H9 (cell line): ENCODE results near the gene VWA5B1. TPM values are rescaled to one million over a fixed set of nuclear protein-coding genes. Genes with fewer than 3 reads are reported as not detected.

Experiments used
- DNase-seq: peaks from one replicate; pipeline ENCODE4 v3.0.0-alpha.2; 2017
- H2AFZ ChIP-seq: one replicate; pipeline ENCODE4 v1.6.1; 2013; ENCODE audit warnings: mild to moderate bottlenecking, low read length, control low read depth, moderate library complexity
- H2AK5ac ChIP-seq: 2 replicates; pipeline ENCODE4 v1.6.1; 2013; ENCODE audit warnings: low read length, control low read depth, mixed read lengths; ENCODE audit not compliant: insufficient read length
- H2BK120ac ChIP-seq: one replicate; pipeline ENCODE4 v1.6.1; 2013; ENCODE audit warnings: low read depth, mild to moderate bottlenecking, low read length, control low read depth, inconsistent platforms; ENCODE audit not compliant: poor library complexity, severe bottlenecking
- H2BK12ac ChIP-seq: 2 replicates; pipeline ENCODE4 v1.6.1; 2013; ENCODE audit warnings: low read length, control low read depth, mixed read lengths, low read depth; ENCODE audit not compliant: insufficient read length
- H2BK15ac ChIP-seq: 2 replicates; pipeline ENCODE4 v1.6.1; 2013; ENCODE audit warnings: low read depth, low read length, control low read depth
- H2BK20ac ChIP-seq: one replicate; pipeline ENCODE4 v1.6.1; 2013; ENCODE audit warnings: low read depth, mild to moderate bottlenecking, low read length, control low read depth, inconsistent platforms; ENCODE audit not compliant: poor library complexity, severe bottlenecking
- H2BK5ac ChIP-seq: 2 replicates; pipeline ENCODE4 v1.6.1; 2013; ENCODE audit warnings: low read length, control low read depth, mixed read lengths; ENCODE audit not compliant: insufficient read length
- H3K14ac ChIP-seq: 2 replicates; pipeline ENCODE4 v1.6.1; 2013; ENCODE audit warnings: low read length, control low read depth; ENCODE audit not compliant: insufficient read depth
- H3K18ac ChIP-seq: 2 replicates; pipeline ENCODE4 v1.6.1; 2013; ENCODE audit warnings: low read depth, mild to moderate bottlenecking, mixed read lengths, low read length, control low read depth; ENCODE audit not compliant: insufficient read length
- H3K23ac ChIP-seq: 2 replicates; pipeline ENCODE4 v1.6.1; 2013; ENCODE audit warnings: low read length, control low read depth, mixed read lengths, low read depth; ENCODE audit not compliant: insufficient read length
- H3K23me2 ChIP-seq: 2 replicates; pipeline ENCODE4 v1.6.1; 2013; ENCODE audit warnings: low read depth, mild to moderate bottlenecking, mixed read lengths, low read length, control low read depth; ENCODE audit not compliant: insufficient read length, poor library complexity, severe bottlenecking
- H3K27ac ChIP-seq: 2 replicates; pipeline ENCODE4 v1.5.1; 2013; ENCODE audit warnings: low read length, control low read depth, mixed read lengths, low read depth; ENCODE audit not compliant: insufficient read length
- H3K27me3 ChIP-seq: 2 replicates; pipeline ENCODE4 v1.6.1; 2013; ENCODE audit warnings: low read length, control low read depth, inconsistent platforms; ENCODE audit not compliant: insufficient read depth
- H3K4ac ChIP-seq: 2 replicates; pipeline ENCODE4 v1.6.1; 2013; ENCODE audit warnings: low read depth, mild to moderate bottlenecking, control low read depth, inconsistent platforms, low read length, moderate library complexity
- H3K4me1 ChIP-seq: 2 replicates; pipeline ENCODE4 v1.6.1; 2013; ENCODE audit warnings: low read length, control low read depth, inconsistent platforms; ENCODE audit not compliant: insufficient read depth
- H3K4me2 ChIP-seq: 2 replicates; pipeline ENCODE4 v1.6.1; 2013; ENCODE audit warnings: low read length, control low read depth, mixed read lengths; ENCODE audit not compliant: insufficient read length, insufficient read depth
- H3K56ac ChIP-seq: 2 replicates; pipeline ENCODE4 v1.6.1; 2013; ENCODE audit warnings: low read depth, mild to moderate bottlenecking, mixed read lengths, low read length, control low read depth; ENCODE audit not compliant: insufficient read length
- H3K79me1 ChIP-seq: 2 replicates; pipeline ENCODE4 v1.6.1; 2013; ENCODE audit warnings: low read depth, mild to moderate bottlenecking, moderate library complexity, low read length, control low read depth, inconsistent platforms; ENCODE audit not compliant: insufficient read depth, poor library complexity, severe bottlenecking
- H3K79me2 ChIP-seq: 2 replicates; pipeline ENCODE4 v1.6.1; 2013; ENCODE audit warnings: low read length, control low read depth, inconsistent platforms; ENCODE audit not compliant: insufficient read depth
- H3K9ac ChIP-seq: 2 replicates; pipeline ENCODE4 v1.6.1; 2013; ENCODE audit warnings: low read length, control low read depth, mixed read lengths; ENCODE audit not compliant: insufficient read length; ENCODE audit errors: extremely low read depth
- H3K9me3 ChIP-seq: one replicate; pipeline ENCODE4 v1.6.1; 2013; ENCODE audit warnings: low read depth, low read length, inconsistent platforms; ENCODE audit not compliant: control insufficient read depth
- H3T11ph ChIP-seq: one replicate; pipeline ENCODE4 v1.6.1; 2013; ENCODE audit warnings: mild to moderate bottlenecking, low read length, control low read depth, inconsistent platforms
- H4K20me1 ChIP-seq: one replicate; pipeline ENCODE4 v1.6.1; 2013; ENCODE audit not compliant: control insufficient read depth, insufficient read length, insufficient read depth
- H4K5ac ChIP-seq: 2 replicates; pipeline ENCODE4 v1.6.1; 2013; ENCODE audit warnings: low read depth, mild to moderate bottlenecking, mixed read lengths, low read length, control low read depth; ENCODE audit not compliant: insufficient read length
- H4K8ac ChIP-seq: replicated peaks from 2 replicates; pipeline ENCODE4 v1.6.1; 2013; ENCODE audit warnings: low read length, control low read depth, mixed read lengths, low read depth; ENCODE audit not compliant: insufficient read length
- H4K91ac ChIP-seq: 2 replicates; pipeline ENCODE4 v1.6.1; 2013; ENCODE audit warnings: low read depth, mild to moderate bottlenecking, moderate library complexity, mixed read lengths, low read length, control low read depth; ENCODE audit not compliant: insufficient read length
- H3K27ac Mint-ChIP-seq, 3 experiments: 2 replicates in 2 of 3; 3 replicates in 1 of 3; pipeline ENCODE4 v1.8.0; 2020 to 2021; ENCODE audit warnings: mixed read lengths in 3 of 3, mild to moderate bottlenecking in 1 of 3, moderate library complexity in 1 of 3
- H3K27me3 Mint-ChIP-seq: 2 replicates; pipeline ENCODE4 v1.8.0; 2021; ENCODE audit warnings: low read depth, mild to moderate bottlenecking, moderate library complexity, mixed read lengths
- H3K36me3 Mint-ChIP-seq, 3 experiments: 2 replicates in 2 of 3; 3 replicates in 1 of 3; pipeline ENCODE4 v1.8.0; 2020 to 2021; ENCODE audit warnings: low read depth in 3 of 3, mixed read lengths in 3 of 3; ENCODE audit not compliant: insufficient read depth in 1 of 3
- H3K4me1 Mint-ChIP-seq, 2 experiments: 2 replicates each; pipeline ENCODE4 v1.8.0; 2020; ENCODE audit warnings: mixed read lengths in 2 of 2
- H3K4me3 Mint-ChIP-seq, 2 experiments: 2 replicates in 1 of 2; 3 replicates in 1 of 2; pipeline ENCODE4 v1.8.0; 2020 to 2021; ENCODE audit warnings: mild to moderate bottlenecking in 2 of 2, mixed read lengths in 2 of 2, moderate library complexity in 1 of 2
- H3K9me3 Mint-ChIP-seq, 2 experiments: 2 replicates in 1 of 2; 3 replicates in 1 of 2; pipeline ENCODE4 v1.8.0; 2020; ENCODE audit warnings: mild to moderate bottlenecking in 2 of 2, mixed read lengths in 2 of 2, moderate library complexity in 1 of 2
- CTCF ChIP-seq: fragments of 200-600 bp; sonication (generic); conservative IDR thresholded peaks from 3 replicates; pipeline ENCODE4 v1.8.0; 2021; ENCODE audit warnings: antibody characterized with exemption, mild to moderate bottlenecking
- WGBS: extraction: QIAGEN DNeasy Blood & Tissue Kit; methylation state at CpG from one replicate; pipeline ENCODE4 v1.1.7; 2013; ENCODE audit warnings: missing lambda C conversion rate, low lambda C conversion rate, mixed read lengths; ENCODE audit not compliant: insufficient read length; ENCODE audit errors: extremely low coverage; 5-methylcytosine and 5-hydroxymethylcytosine counted together
- total RNA-seq: library from RNA; stranded (reverse); gene quantifications from 2 replicates; pipeline ENCODE4 v1.2.1, GENCODE V29; 2021

VWA5B1 gene
- total RNA-seq, 1 experiment from 2014 or later, result not detected

- H3K27ac ChIP-seq, result no peak overlapping the region
- no CpG with 5 or more reads among the region's 3 CpGs for WGBS
Observed at GRCh38 chr1:20259646-20260045, 31.0 kb upstream of the VWA5B1 start.

More at GRCh38 chr1:20259646-20260045, 31.0 kb upstream of the VWA5B1 start:
- no peak overlapping the region for H2BK15ac ChIP-seq
- H3K4me1 ChIP-seq, result no peaks in the 10 kb centered on the region
- H4K20me1 ChIP-seq, result no peaks in the 10 kb centered on the region
- H3K9ac ChIP-seq, result no peak overlapping the region
- H3K9me3 Mint-ChIP-seq, result no peaks in the 10 kb centered on the region
- no peaks in the 10 kb centered on the region for H3K79me1 ChIP-seq
- no peak overlapping the region for H3K18ac ChIP-seq
- peaks cover 0 to 4% of the 10 kb centered on the region in 2 experiments; a peak in 2 of 4 replicates for H3K4me1 Mint-ChIP-seq
- no peaks in the 10 kb centered on the region for H3K27me3 ChIP-seq
- H3K4me2 ChIP-seq, result no peak overlapping the region
- no peak overlapping the region for H3K27ac Mint-ChIP-seq
- H2BK20ac ChIP-seq, result no peak overlapping the region
- H2AFZ ChIP-seq, result no peak overlapping the region
- H2AK5ac ChIP-seq, result no peak overlapping the region
- DNase-seq, result no peak
- H3K4ac ChIP-seq, result no peak overlapping the region
- no peaks in the 10 kb centered on the region for H3K79me2 ChIP-seq
- no peak overlapping the region for H3K56ac ChIP-seq
- H4K8ac ChIP-seq, result no peak overlapping the region
- H4K91ac ChIP-seq, result no peak overlapping the region
- no peak overlapping the region for H3T11ph ChIP-seq
- no peak overlapping the region for H3K14ac ChIP-seq
- H2BK120ac ChIP-seq, result no peak overlapping the region
- TF ChIP-seq CTCF, result no peak
- no peak overlapping the region for H4K5ac ChIP-seq
- H3K23ac ChIP-seq, result no peak overlapping the region
- no peak overlapping the region for H3K4me3 Mint-ChIP-seq
- H3K23me2 ChIP-seq, result no peaks in the 10 kb centered on the region
- H3K36me3 Mint-ChIP-seq, result no peaks in the 10 kb centered on the region
- H2BK5ac ChIP-seq, result no peak overlapping the region
- H3K27me3 Mint-ChIP-seq, result peaks cover 31% of the 10 kb centered on the region
- no peaks in the 10 kb centered on the region for H3K9me3 ChIP-seq
- no peak overlapping the region for H2BK12ac ChIP-seq
